PFSK-1 (cell line): ENCODE results near the gene GAP43.

Experiments used
- POLR2AphosphoS5 ChIP-seq: IDR thresholded peaks from 2 replicates; pipeline ENCODE4 v1.6.1; 2012; ENCODE audit warnings: low read depth, mild to moderate bottlenecking, control low read depth, low read length, moderate library complexity
- REST ChIP-seq, 2 experiments: IDR thresholded peaks; 2 replicates each; pipeline versions ENCODE4 v1.6.1 to v1.8.0; 2011 to 2012; ENCODE audit warnings: low read depth in 2 of 2, low read length in 2 of 2, control low read depth in 1 of 2, inconsistent platforms in 1 of 2, mild to moderate bottlenecking in 1 of 2, moderate library complexity in 1 of 2; ENCODE audit not compliant: insufficient read depth in 1 of 2
- SIN3A ChIP-seq: IDR thresholded peaks from 2 replicates; pipeline ENCODE4 v1.6.1; 2012; ENCODE audit warnings: mild to moderate bottlenecking, low read length, moderate library complexity, borderline replicate concordance; ENCODE audit not compliant: insufficient read depth
- TAF1 ChIP-seq: IDR thresholded peaks from 2 replicates; pipeline ENCODE4 v1.6.1; 2012; ENCODE audit warnings: low read length, control low read depth, borderline replicate concordance; ENCODE audit not compliant: insufficient read depth

- TF ChIP-seq POLR2AphosphoS5 = no peak
- no peak for TF ChIP-seq REST (IDR thresholded peaks at IDR 0.05; ENCODE audit: insufficient read depth in 1 of 2, low read depth in 2 of 2, low read length in 2 of 2)
- no peak for TF ChIP-seq TAF1
- no peak for TF ChIP-seq SIN3A
These were observed 89.6 kb downstream of the GAP43 start for GRCh38 chr3:115712871-115713270.
